Measurements from ENCODE around the gene NEURL1.

The NEURL1 gene

GRCh38 chr10:103609231-103610082 is 116.0 kb downstream of the NEURL1 start:
- Histone ChIP-seq H3K79me2 (ENCODE audit: insufficient read depth, low read length) (no peaks in the 10 kb centered on the region), H3K27me3 (ENCODE audit: insufficient read depth, low read length, poor library complexity, severe bottlenecking) (no peaks in the 10 kb centered on the region), H3K9me2 (replicated peaks; ENCODE audit: low read depth, low read length) (no peaks in the 10 kb centered on the region), H4K20me1 (ENCODE audit: insufficient read depth, low read length, poor library complexity, severe bottlenecking) (no peaks in the 10 kb centered on the region), H3K4me2 (ENCODE audit: low read depth, low read length, poor library complexity, severe bottlenecking) (no peak overlapping the region), H3K4me1 (ENCODE audit: insufficient read depth, low read length, poor library complexity, severe bottlenecking) (no peaks in the 10 kb centered on the region), H3F3A (ENCODE audit: low read depth) (no peaks in the 10 kb centered on the region), H3K36me3 (ENCODE audit: insufficient read depth, low read length) (no peaks in the 10 kb centered on the region; the same call in 1 of the 2 replicates), H3K9ac (ENCODE audit: low read depth, low read length, poor library complexity, severe bottlenecking) (no peak overlapping the region), H3K9me3 (ENCODE audit: insufficient read depth, low read depth, low read length) (no peaks in the 10 kb centered on the region), H2AFZ (ENCODE audit: low read length) (no peak overlapping the region), H3K4me3 (ENCODE audit: low read length, poor library complexity, severe bottlenecking) (no peak overlapping the region)
- TF ChIP-seq CTCF (conservative IDR thresholded peaks at IDR 0.05; ENCODE audit: low read length) (no peak), EZH2phosphoT487 (IDR thresholded peaks at IDR 0.05; ENCODE audit: borderline replicate concordance) (no peak)

DNA sequence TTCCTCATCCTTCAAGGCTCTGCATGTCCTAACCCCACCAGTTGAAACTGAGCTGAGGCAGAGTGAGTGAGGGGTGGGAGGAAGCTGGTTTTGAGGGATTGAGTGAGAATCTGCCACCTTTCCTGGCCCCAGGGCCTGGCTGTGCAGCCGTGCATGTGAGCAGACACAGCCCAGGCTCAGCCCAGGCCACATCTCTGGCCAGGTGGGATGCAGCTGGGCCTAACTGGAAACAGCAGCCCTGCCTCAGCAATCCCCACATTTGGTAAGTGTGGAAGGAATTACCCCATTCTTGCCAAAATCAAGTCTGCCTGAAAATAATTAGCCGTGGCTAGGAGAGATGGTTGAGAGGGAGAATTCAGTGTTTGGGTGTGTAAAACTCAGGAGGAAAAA is 116.6 kb downstream of the NEURL1 start:
- H3K27me3 ChIP-seq (ENCODE audit: insufficient read depth, low read length, poor library complexity, severe bottlenecking), result no peaks in the 10 kb centered on the region
- H2AFZ ChIP-seq (ENCODE audit: low read length), result no peak overlapping the region
- H3K4me2 ChIP-seq (ENCODE audit: low read depth, low read length, poor library complexity, severe bottlenecking), result no peak overlapping the region
- H4K20me1 ChIP-seq (ENCODE audit: insufficient read depth, low read length, poor library complexity, severe bottlenecking), result no peaks in the 10 kb centered on the region
- H3K4me1 ChIP-seq (ENCODE audit: insufficient read depth, low read length, poor library complexity, severe bottlenecking), result no peaks in the 10 kb centered on the region
- no peaks in the 10 kb centered on the region for H3K79me2 ChIP-seq (ENCODE audit: insufficient read depth, low read length)
- TF ChIP-seq CTCF (conservative IDR thresholded peaks at IDR 0.05; ENCODE audit: low read length) (no peak), EZH2phosphoT487 (IDR thresholded peaks at IDR 0.05; ENCODE audit: borderline replicate concordance) (no peak)
- H3K9me2 ChIP-seq (replicated peaks; ENCODE audit: low read depth, low read length), result no peaks in the 10 kb centered on the region
- no peaks in the 10 kb centered on the region for H3F3A ChIP-seq (ENCODE audit: low read depth)
- no peaks in the 10 kb centered on the region; the same call in 1 of the 2 replicates for H3K36me3 ChIP-seq (ENCODE audit: insufficient read depth, low read length)
- H3K4me3 ChIP-seq (ENCODE audit: low read length, poor library complexity, severe bottlenecking), result no peak overlapping the region
- H3K9ac ChIP-seq (ENCODE audit: low read depth, low read length, poor library complexity, severe bottlenecking), result no peak overlapping the region
- no peaks in the 10 kb centered on the region for H3K9me3 ChIP-seq (ENCODE audit: insufficient read depth, low read depth, low read length)

DNA sequence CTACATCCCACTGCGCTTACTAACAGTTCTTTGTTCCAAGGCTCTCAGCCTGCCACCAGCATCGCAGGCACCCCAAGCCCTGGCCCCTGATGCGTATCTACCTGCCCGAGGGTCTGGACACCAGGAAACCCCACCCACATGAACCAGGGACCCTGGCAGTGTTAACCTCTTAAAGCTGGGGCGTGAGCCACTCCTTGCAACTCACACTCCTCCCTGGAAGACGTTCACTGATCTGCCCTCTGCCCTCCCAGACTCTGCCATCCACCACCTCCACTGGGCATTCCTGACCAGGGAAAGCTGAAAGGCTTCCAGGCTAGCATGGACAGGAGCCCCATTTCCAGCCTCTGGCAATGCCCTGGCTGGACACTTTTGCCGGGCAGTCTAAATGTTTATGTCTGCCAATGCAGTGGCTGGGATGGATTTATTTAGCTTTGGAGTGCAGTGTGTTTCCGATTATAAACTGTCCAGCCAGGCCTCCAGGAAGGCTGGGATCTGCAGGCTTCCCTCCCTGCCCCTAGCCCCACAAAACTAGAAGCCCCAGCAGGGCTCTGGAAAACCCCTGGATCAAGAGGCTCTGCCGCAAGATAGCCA is 117.5 kb downstream of the NEURL1 start:
- TF ChIP-seq CTCF (conservative IDR thresholded peaks at IDR 0.05; ENCODE audit: low read length) (no peak), EZH2phosphoT487 (IDR thresholded peaks at IDR 0.05; ENCODE audit: borderline replicate concordance) (no peak)
- H4K20me1 ChIP-seq (ENCODE audit: insufficient read depth, low read length, poor library complexity, severe bottlenecking), result no peaks in the 10 kb centered on the region
- H3K9me2 ChIP-seq (replicated peaks; ENCODE audit: low read depth, low read length), result no peaks in the 10 kb centered on the region
- no peak overlapping the region for H3K4me3 ChIP-seq (ENCODE audit: low read length, poor library complexity, severe bottlenecking)
- no peak overlapping the region for H3K9ac ChIP-seq (ENCODE audit: low read depth, low read length, poor library complexity, severe bottlenecking)
- H3K4me2 ChIP-seq (ENCODE audit: low read depth, low read length, poor library complexity, severe bottlenecking), result no peak overlapping the region
- H3F3A ChIP-seq (ENCODE audit: low read depth), result no peaks in the 10 kb centered on the region
- H2AFZ ChIP-seq (ENCODE audit: low read length), result no peak overlapping the region
- no peaks in the 10 kb centered on the region for H3K27me3 ChIP-seq (ENCODE audit: insufficient read depth, low read length, poor library complexity, severe bottlenecking)
- H3K36me3 ChIP-seq (ENCODE audit: insufficient read depth, low read length), result no peaks in the 10 kb centered on the region; the same call in 1 of the 2 replicates
- H3K79me2 ChIP-seq (ENCODE audit: insufficient read depth, low read length), result no peaks in the 10 kb centered on the region
- H3K4me1 ChIP-seq (ENCODE audit: insufficient read depth, low read length, poor library complexity, severe bottlenecking), result no peaks in the 10 kb centered on the region
- H3K9me3 ChIP-seq (ENCODE audit: insufficient read depth, low read depth, low read length), result no peaks in the 10 kb centered on the region
